SHP77 (cell line): Measurements from ENCODE around the gene CA12.
"Not testable (repeated sequence)": the region's sequence is repeated elsewhere in the genome, so short reads cannot be mapped to it uniquely, and the experiment has no call there.

Experiments used
- DNase-seq, 2 experiments: peaks; one replicate each; lab custom pipeline; 2025; lab: John Stamatoyannopoulos, UW

Gene CA12

DNA sequence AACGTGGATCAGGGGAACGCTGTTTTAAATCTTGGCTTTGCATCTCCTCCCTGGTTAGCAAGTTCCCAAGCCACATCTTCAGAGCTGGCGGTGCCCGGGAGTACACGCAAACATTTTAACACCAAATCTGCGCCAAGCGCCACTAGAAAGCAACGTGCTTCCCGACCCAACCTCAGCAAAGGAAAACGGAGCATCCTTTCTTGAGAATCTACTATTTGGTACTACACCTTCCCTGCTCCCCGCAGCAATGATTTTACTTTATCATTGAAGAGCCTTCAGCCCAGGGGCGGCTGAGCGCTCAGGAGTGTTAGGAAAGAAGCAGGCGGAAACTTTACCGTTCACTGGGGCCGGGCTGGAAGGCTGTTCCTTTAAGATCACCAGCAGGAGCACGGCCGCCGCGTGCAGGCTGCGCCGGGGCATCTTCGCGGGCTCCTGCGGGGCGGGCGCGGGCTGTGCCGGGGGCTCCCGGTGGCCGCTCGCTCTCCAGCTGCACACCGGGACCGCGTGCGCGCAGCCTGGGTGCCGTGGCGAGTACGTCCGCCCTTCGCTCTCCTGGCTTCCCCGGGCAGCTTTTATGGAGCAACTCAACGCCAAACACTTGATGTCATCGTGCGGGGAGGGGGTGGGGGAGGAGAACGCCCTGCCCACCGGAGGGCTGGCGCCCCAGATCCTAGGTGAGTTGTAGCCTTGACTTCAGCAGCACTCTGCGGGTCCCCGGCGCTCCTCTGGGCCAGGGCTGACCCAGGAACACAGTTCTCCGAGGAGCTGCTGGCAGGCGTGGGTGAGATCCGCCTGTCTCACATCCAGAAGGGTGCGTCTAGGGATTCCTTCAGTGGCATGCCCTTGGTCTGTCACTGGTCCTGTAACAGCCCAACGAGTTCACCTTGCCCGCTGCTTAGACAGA, at the start of gene CA12:
Gene CA12 (minus strand): TSS at position 546 of the 904 bp plus-strand sequence. CDS start 126 bp downstream, at position 420.
- no peak for DNase-seq

- DNase-seq: no peak
Measured at GRCh38 chr15:63430766-63431451, 49.3 kb upstream of the CA12 start.

DNA sequence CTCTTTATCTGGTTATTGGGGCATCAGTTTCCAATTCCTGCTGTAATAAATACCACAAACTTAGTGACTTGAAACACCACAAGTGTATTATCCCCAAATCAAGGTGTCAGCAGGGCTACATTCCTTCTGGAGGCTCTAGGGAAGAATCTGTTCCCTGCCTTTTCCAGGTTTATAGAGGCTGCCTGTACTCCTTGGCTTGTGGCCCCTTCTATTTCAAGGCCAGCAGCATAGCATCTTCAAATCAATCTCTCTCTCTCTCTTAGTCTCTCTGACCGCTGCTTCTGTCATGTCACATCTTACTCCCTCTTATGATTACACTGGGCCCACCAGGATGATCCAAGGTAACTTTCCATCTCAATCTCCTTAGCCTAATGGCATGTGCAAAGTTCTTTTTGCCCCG, 44.9 kb upstream of the CA12 start:
- no peak for DNase-seq

- no peak for DNase-seq
Measured at GRCh38 chr15:63425426-63425985, 43.9 kb upstream of the CA12 start.

DNA sequence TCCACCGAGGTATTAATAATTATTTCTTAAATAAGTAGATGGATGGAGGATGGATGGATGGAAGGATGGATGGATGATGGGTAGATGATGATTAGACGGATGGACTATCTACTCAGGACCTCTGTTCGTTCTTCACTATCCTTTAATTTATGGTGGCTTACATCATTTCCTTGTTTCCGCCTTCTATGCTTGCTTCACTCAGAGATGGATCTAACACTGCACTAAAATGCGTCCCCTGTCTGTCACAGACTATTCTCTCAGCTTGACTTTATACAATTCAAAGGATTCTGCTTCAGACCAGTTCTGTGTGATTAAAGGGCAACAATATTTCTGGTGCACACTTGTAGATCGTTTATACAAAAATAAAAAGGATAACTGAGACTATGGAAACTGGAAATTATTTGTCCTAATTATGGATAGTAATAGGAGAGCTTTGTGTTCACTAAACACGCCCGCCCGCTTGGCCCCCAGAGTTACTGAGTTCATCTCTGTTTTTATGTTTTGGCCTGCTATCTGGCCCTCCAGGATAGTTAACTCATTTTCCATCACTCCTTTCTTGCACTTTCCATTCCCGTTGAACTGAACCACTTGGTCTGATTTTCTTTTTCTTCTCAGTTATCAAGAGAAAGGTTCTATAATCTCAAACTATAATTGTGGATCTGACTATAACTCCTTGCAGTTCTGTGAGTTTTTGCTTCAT, 41.4 kb upstream of the CA12 start:
- DNase-seq: no peak

DNA sequence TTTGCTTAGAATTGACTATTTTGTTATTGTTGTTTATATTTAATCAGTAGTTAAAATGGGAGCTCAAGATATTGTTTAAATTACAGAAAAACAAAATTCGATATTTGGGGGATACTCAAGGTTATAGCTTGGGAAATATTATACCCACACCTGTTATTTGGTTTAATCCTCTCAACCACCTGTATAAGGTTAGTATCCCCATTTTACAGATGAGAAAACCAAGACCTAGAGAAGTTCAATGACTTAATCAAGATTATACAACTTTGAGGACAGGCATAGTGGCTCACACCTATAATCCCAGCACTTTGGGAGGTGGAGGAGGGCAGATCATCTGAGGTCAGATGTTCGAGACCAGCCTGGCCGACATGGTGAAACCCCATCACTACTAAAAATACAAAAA, 39.8 kb upstream of the CA12 start:
- DNase-seq: no peak

- DNase-seq: no peak
Measured at GRCh38 chr15:63420333-63420747, 38.7 kb upstream of the CA12 start.

GRCh38 chr15:63418811-63419210, 37.2 kb upstream of the CA12 start:
- DNase-seq: no peak

DNA sequence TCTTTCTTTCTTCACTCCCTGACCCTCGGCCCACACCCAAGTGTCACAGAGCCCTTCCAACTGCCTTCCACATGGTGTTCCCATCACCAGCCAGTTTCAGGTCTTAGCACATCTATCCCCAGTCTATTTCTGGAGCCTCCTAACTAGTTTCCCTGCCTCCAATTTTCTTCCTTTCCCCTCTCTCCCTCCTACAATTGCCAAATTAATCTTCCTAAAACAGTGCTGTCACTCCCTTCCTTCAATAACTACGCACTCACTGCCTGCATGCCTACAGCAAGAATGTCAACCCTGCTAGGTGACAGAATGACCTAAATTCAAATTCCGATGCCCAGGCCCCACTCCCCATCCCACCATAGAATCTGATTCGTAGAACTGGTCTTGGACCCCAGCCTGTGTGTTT, 36.1 kb upstream of the CA12 start:
- DNase-seq: no peak

DNA sequence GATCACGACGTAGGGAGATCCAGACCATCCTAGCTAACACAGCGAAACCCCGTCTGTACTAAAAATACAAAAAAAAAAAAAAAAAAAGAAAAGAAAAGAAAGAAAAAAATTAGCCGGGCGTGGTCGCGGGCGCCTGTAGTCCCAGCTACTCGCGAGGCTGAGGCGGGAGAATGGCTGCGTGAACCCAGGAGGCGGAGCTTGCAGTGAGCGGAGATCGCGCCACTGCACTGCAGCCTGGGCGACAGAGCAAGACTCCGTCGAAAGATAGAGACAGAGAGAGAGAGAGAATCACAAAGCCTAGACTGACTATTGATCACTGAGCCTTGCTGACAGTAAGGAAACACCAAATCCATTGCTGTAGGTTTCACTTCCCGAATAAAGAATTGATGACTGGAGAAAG, 35.6 kb upstream of the CA12 start:
- DNase-seq: not testable (repeated sequence)

DNA sequence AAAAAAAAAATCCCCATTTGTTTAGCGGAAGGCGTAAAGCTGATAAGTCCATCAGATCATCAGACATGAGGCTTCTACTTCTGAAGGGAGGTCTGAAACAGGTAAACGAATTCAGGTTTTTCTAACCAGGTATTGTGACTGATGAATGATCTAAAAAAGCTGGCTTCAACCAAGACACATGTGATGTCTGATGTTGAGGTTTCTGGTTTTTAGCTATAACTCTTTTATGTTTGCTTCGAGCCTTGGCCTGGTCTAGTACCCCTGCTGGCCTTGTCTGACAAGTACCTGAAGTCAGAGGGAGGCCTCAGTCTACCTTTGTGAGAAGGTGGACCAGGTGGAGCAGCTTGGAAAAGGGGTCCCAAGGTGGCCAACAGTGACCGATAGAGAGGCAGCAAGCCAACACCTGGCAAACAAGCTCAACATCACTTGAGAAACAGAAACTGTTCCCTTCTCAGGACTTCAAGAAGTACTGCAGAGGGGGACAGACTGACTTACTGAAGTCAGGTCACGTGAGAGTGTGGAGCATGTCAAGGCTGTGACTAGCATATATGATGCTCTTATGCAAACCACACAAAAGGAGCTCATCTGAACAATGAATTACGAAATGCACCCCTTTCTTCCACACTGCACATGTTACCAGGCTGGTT, 33.0 kb upstream of the CA12 start:
- DNase-seq: no peak

DNA sequence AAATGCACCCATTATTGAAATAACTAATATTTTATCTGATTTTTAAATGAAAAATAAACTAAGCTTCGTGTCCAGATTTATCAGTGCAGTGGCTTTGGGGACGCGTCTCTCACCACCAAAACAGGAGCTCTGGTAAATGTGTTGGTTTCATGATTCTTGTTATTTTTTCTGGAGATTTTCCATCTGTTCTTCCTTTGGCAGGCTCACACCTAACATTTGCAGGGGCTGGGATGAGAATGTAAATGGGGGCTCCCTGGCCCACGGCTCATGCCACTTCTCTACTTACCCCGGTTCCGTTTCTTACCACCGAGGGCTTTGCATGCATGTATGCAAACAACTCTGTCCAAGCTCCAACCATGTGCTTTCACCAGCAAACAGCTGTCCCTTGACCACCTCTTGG, 30.9 kb upstream of the CA12 start:
- no peak for DNase-seq

DNA sequence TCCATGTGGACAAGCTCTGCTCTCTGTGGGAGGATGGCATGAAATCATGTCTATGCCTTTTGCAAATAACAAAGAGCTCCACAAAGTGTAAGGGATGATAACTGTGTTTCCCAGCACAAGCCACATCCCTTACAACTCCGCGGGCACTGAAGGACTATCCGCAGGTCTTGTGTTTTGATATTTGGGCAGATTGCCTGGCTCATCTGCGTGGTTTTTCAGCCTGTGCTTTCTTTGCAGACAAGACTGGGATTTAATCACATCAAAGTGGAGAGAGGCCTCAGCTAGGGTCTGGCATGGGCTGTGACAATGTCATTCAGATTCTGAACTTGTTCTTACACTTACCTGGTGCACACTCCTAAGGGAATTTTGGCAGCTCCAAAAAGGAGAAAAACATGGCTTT, 30.2 kb upstream of the CA12 start:
- DNase-seq: no peak

DNA sequence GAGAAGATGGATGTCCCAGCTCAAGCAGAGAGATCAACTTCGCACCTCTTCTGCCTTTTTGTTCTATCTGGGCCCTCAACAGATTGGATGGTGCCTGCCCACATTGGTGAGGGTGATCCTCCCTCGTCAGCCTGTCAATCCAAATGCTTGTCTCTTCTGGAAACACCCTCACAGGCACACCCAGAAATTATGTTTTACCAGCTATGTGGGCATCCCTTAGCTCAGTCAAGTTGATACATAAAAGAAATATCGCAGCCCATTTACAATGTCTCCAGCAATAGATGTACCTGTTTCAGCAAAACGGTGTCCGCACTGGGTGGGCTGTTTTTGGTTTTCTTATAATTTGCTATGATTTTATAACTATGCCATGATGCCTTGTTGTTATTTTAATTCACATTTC, 27.5 kb upstream of the CA12 start:
- DNase-seq: no peak

GRCh38 chr15:63408524-63408923, 26.9 kb upstream of the CA12 start:
- no peak for DNase-seq

GRCh38 chr15:63407612-63408011, 26.0 kb upstream of the CA12 start:
- DNase-seq: peak in 1 of 2 experiments; percentile 33

DNA sequence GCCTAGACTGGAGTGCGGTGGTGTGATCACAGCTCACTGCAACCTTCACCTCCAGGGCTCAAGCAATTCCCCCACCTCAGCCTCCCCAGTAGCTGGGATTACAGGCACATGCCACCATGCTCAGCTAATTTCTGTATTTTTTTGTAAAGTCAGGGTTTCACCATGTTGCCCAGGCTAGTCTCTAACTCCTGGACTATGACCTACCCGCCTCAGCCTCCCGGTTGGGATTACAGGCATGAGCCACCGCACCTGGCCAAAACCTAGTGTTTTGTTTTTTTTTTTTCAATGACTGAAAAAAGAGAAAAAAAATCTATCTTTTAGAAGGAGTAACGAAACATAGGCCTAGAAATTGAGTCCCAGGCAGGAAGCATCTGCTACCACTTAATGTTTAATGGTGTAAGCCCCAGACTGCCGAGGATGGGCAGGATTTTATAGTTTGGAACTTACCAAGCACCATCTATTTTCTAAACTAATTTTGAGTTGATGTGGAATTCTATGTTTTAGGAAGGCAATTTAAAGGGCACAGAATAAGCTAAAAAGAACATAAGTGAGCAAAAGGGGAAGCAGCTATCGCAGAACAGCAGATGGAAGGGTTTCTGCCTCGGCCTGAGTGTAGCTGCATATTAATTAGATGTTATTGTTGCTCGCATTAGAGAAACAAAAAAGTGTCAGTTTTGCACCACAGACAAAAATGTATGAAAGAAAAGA, 24.2 kb upstream of the CA12 start:
- DNase-seq: no peak

DNA sequence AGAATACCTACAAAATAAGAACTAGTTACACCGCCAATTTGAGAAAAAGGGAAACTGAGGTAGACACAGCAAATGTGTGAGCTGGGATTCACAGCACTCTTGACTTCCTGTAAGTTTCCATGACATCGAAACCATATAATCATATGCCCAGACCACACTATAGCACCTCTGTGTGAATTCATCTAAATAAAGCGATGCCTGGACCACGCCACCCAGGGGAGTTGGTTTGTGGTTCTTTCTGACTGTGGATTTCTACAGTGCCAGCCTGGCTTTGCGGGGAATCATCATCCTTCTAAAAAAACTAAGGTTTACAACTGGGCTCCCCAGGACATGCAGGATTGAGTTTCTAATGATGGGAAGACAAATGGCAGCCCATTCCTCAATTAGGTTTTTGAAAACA, 23.5 kb upstream of the CA12 start:
- DNase-seq: no peak

DNA sequence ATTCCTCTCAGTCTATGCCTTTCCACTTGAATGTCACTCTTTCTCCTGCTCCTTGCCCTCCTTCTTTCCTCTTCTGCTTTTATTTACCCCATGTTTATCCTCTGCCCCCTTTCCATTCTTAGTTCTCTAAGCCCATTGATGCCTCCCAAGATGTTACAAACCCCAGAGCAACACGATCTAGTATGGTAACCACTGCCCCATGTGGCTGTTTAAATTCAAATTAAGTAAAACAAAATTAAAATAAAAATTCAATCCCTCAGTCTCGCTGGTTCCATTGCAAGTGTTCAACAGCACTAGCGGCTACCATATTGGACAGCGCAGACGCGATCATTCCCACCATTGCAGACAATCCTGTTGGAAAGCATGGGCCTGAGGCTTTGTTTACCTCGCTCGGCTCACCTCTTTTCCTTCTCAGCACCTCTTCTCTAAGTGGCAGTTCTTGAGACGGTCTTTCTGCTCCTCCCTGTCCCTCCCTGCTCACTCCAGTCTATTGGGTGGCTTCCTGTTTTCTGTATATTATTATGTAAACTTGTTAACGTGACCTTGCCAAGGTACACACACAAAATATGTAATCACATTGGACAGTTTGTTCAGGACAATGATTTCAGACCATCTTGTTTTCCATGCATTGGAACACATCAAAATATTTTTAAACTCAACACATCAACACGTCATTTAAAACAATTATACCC, 21.8 kb upstream of the CA12 start:
- no peak for DNase-seq

DNA sequence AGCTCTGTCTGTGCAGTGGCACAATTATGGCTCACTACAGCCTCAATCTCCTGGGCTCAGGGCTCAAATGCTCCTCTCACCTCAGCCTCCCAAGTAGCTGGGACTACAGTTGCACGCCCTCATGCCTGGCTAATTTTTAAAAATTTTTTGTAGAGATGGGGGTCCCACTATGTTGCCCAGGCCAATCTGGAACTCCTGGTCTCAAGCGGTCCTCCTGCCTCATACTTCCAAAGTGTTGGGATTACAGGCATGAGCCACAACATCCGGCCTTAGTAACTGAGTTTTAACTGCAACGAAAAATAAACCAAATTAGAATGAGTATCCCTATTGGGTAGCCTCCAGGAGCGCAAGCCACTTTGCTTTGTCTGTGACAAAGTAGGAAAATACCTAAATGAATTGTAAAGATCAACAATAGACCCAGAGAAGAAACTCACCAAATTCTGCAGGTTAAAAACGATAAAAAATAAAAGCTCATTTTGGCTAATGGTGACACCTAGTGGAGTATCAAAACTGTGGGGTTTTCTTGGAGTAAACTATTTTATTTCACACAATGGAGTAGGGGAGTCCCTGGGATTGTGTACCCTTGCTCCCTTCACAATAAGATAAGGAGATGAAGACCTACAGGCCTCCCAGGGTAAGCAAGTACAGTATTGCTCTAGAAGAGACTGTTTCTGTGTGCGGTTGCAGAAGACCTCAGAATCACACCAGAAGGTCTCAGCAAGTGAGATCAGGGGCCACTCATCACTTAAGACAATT, 21.0 kb upstream of the CA12 start:
- no peak for DNase-seq
